Uterus (tissue), 4 donors: ENCODE results near the gene MSI2. TPM values are rescaled to one million over a fixed set of nuclear protein-coding genes. Genes with fewer than 3 reads are reported as not detected.

Experiments used
- DNase-seq, 2 donors: peaks; one replicate each; pipeline ENCODE4 v3.0.0-alpha.2; 2019 to 2020
- H3K27ac ChIP-seq, 2 donors: fragments of 200-600 bp; sonication (generic); 1 replicate in 1 of 2; 2 replicates in 1 of 2; pipeline ENCODE4 v1.5.1; 2016 to 2018
- H3K27me3 ChIP-seq, 2 donors: fragments of 200-600 bp; sonication (generic); one replicate each; pipeline ENCODE4 v1.5.1; 2018 to 2019; ENCODE audit warnings: control low read depth in 1 of 2
- H3K36me3 ChIP-seq, 2 donors: fragments of 200-600 bp; sonication (generic); one replicate each; pipeline ENCODE4 v1.5.1; 2019; ENCODE audit warnings: control low read depth in 1 of 2
- H3K4me1 ChIP-seq, 2 donors: fragments of 200-600 bp; sonication (generic); one replicate each; pipeline ENCODE4 v1.5.1; 2018 to 2019; ENCODE audit warnings: control low read depth in 1 of 2
- H3K4me3 ChIP-seq, 2 donors: fragments of 200-600 bp; sonication (generic); 1 replicate in 1 of 2; 2 replicates in 1 of 2; pipeline ENCODE4 v1.5.1; 2018 to 2019; ENCODE audit warnings: mild to moderate bottlenecking in 1 of 2
- H3K9me3 ChIP-seq, 2 donors: fragments of 200-600 bp; sonication (generic); one replicate each; pipeline ENCODE4 v1.5.1; 2019; ENCODE audit warnings: control low read depth in 1 of 2
- POLR2A ChIP-seq, 2 donors: fragments of 450-650 bp; IDR thresholded peaks; one replicate each; pipeline ENCODE4 v1.6.1; 2016; ENCODE audit warnings: antibody characterized with exemption in 2 of 2, mild to moderate bottlenecking in 1 of 2, moderate library complexity in 1 of 2
- intact Hi-C: fragments of 100-400 bp; cut with DNase I; formaldehyde crosslinking; loops from one replicate; pipeline ENCODE4 v1.15.1; 2023; ENCODE audit warnings: low total_unique reads
- total RNA-seq, 4 donors: library from RNA; depleted of rRNA in 3 of 4; stranded (reverse); fragments of >200 nt in 3 of 4; gene quantifications; one replicate each; pipeline versions ENCODE4 v1.1.0 to v1.2.4, GENCODE V29; 2014 to 2023
- TF ChIP-seq, protein P1 (sequence below), 4 experiments: fragments of 200-600 bp in 2 of 4; fragments of 450-650 bp in 2 of 4; sonication (generic) in 2 of 4; IDR thresholded peaks; one replicate each; pipeline ENCODE4 v1.5.1; 2016 to 2019; ENCODE audit warnings: antibody characterized with exemption in 4 of 4, mild to moderate bottlenecking in 2 of 4, moderate library complexity in 1 of 4
- donor health status: DM: yes; HTN: yes; CAD: no.

MSI2 gene
- total RNA-seq, 4 donors from 2014 or later: 13.2 to 60.8 (median 44.5) TPM

DNA sequence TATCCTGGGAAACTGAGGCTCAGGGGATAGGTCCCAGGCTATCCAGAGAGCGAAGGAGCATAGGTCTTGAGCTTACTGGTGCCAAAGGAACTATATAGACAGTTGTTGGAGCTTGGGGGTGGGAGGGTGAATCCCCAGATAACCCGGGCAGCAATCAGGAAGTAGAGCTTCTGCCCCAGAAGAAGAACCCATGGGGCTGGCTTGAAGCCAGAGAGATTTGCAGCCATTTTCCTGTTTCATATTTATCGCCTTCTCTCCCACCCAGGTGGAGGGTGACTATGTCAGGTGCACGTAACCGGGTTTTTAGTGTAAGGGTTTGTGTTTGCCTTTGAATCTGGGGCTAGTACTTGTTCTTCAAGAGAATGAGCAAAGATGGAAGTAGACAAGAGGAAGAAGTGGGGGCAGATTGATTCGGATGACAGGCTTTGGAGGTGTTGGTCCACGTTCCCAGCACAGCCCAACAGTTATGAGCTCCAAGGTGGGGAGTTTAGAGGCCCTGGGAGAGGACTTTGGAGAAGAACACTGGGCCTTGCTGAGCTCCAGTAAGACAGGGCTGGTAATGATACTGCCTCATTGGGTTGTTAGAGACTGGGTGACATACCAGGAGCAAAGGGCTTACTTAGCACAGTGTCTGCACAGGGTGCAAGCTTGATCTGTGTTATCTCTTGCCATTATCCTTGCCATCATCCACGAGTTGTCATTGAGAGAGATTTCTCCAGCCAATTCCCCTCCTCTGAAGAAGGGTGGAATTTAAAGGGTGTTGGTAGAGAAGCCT is 343.1 kb downstream of the MSI2 start:
- DNase-seq: no peak
- H3K36me3 ChIP-seq: no peaks in the 10 kb centered on the region
- no peak overlapping the region for H3K27ac ChIP-seq
- no peaks in the 10 kb centered on the region for H3K9me3 ChIP-seq
- intact Hi-C loops: no loop called here
- H3K27me3 ChIP-seq: no peaks in the 10 kb centered on the region
- no peak overlapping the region for H3K4me3 ChIP-seq
- TF ChIP-seq, protein P1, sequence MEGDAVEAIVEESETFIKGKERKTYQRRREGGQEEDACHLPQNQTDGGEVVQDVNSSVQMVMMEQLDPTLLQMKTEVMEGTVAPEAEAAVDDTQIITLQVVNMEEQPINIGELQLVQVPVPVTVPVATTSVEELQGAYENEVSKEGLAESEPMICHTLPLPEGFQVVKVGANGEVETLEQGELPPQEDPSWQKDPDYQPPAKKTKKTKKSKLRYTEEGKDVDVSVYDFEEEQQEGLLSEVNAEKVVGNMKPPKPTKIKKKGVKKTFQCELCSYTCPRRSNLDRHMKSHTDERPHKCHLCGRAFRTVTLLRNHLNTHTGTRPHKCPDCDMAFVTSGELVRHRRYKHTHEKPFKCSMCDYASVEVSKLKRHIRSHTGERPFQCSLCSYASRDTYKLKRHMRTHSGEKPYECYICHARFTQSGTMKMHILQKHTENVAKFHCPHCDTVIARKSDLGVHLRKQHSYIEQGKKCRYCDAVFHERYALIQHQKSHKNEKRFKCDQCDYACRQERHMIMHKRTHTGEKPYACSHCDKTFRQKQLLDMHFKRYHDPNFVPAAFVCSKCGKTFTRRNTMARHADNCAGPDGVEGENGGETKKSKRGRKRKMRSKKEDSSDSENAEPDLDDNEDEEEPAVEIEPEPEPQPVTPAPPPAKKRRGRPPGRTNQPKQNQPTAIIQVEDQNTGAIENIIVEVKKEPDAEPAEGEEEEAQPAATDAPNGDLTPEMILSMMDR (IDR thresholded peaks at IDR 0.05): no peak
- no peak for TF ChIP-seq POLR2A (IDR thresholded peaks at IDR 0.05)
- no peaks in the 10 kb centered on the region for H3K4me1 ChIP-seq

DNA sequence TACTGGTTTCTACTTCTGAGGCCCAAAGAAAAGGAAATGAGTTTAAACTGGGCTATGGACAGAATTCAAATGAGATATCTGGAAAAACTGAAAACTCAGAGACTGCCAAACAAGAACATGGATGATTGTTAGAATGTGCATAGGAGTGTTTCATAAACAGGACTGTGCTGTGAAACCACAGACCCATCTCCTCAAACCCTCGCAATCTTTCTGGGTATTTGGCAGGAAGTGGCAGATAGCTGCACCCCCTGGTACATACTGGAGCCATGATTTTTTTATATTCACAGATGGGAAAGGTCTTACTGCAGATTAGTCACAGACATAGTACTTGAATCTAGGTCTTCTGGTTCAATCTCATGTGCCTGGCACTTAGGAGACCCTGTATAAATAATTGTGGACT is 343.8 kb downstream of the MSI2 start:
- Histone ChIP-seq H3K4me1 (peaks cover 0 to 3% of the 10 kb centered on the region in 2 donors), H3K9me3 (no peaks in the 10 kb centered on the region), H3K27ac (no peak overlapping the region), H3K27me3 (no peaks in the 10 kb centered on the region), H3K36me3 (no peaks in the 10 kb centered on the region), H3K4me3 (no peak overlapping the region)
- no peak for DNase-seq
- TF ChIP-seq, protein P1 (IDR thresholded peaks at IDR 0.05): no peak
- no peak for TF ChIP-seq POLR2A (IDR thresholded peaks at IDR 0.05)
- intact Hi-C loops: no loop called here

DNA sequence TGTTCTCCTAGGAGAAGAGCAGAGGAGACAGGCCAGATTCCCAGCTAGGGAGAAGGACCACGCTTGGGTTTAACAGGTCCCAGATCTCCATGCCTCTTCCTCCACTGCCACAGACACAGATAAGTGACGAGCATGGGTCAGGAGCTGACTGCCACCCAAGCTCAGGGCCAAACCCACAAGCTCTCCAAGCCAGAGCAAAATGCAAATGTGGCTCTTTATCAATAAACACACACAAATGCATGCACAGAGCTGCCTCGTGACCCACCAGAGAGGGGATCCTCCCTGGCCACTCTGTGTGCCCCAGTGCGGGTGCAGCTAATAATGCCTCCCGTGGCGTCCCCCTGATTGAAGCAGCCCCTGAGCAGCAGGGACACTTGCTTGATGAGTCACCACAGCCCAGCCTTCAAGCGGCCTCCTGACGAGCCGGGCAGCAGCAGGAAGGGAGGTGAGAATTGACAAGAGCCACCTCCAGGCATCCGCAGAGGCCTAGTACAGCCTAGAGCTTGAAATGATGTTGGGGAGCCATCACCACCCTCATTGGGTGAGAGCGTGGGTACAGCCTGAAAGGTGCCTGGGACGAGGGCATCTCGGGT is 344.9 kb downstream of the MSI2 start:
- Histone ChIP-seq H3K9me3 (no peaks in the 10 kb centered on the region), H3K27ac (no peak overlapping the region), H3K27me3 (no peaks in the 10 kb centered on the region), H3K36me3 (no peaks in the 10 kb centered on the region), H3K4me3 (no peak overlapping the region), H3K4me1 (peaks cover 0 to 4% of the 10 kb centered on the region in 2 donors)
- intact Hi-C loops: no loop called here
- DNase-seq: no peak
- TF ChIP-seq POLR2A (IDR thresholded peaks at IDR 0.05): no peak
- TF ChIP-seq, protein P1 (IDR thresholded peaks at IDR 0.05): no peak

DNA sequence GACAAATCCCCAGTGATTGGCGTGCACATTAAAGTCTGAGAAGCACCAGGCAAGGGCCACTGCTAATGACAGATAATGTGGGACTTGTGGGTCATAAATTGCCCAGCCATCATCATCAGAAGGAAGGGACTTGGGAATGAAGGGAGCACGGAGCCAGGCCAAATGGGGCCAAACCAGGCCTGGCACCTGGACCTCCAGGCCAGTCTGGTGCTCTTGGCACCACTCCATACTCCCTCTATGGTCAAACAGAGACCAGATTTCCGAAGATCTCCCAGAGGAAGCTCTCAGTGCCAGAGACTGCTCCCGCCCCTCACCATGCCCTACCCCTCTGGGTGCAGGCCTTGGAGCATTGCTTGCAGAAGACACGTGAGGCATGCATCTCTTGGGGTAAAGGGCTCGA is 346.6 kb downstream of the MSI2 start:
- Histone ChIP-seq H3K36me3 (no peaks in the 10 kb centered on the region), H3K4me1 (peaks cover 0 to 4% of the 10 kb centered on the region in 2 donors), H3K4me3 (no peak overlapping the region), H3K27ac (no peak overlapping the region), H3K9me3 (no peaks in the 10 kb centered on the region), H3K27me3 (no peaks in the 10 kb centered on the region)
- DNase-seq: no peak
- intact Hi-C loops: no loop called here
- no peak for TF ChIP-seq POLR2A (IDR thresholded peaks at IDR 0.05)
- TF ChIP-seq, protein P1 (IDR thresholded peaks at IDR 0.05): no peak

DNA sequence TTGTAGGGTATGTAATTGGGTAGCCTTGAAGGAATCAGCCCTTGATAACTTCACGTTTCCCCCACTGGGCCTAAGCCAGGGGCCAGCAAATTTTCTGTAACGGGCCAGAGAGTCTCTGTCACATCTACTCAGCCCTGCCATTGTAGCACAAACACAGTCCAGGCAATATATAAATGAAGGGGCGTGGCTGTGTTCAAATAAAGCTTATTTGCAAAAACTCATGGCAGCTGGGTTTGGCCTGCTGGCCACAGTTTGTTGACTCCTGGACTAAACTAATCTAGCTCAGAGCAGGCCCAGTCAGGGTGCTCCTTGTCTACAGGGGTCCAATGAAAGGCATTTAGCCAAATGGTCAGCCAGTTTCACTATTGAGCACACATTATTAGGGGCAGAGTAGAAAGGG is 347.2 kb downstream of the MSI2 start:
- Histone ChIP-seq H3K4me3 (no peak overlapping the region), H3K36me3 (no peaks in the 10 kb centered on the region), H3K27me3 (no peaks in the 10 kb centered on the region), H3K27ac (no peak overlapping the region), H3K4me1 (peaks cover 0 to 4% of the 10 kb centered on the region in 2 donors), H3K9me3 (no peaks in the 10 kb centered on the region)
- no peak for DNase-seq
- no peak for TF ChIP-seq POLR2A (IDR thresholded peaks at IDR 0.05)
- TF ChIP-seq, protein P1 (IDR thresholded peaks at IDR 0.05): no peak
- intact Hi-C loops: no loop called here
